Glutamatergic neuron (in vitro differentiated cells): ENCODE results near the gene DLK1. TPM values are rescaled to one million over a fixed set of nuclear protein-coding genes. Genes with fewer than 3 reads are reported as not detected.

Experiments used
- DNase-seq: peaks from one replicate; pipeline ENCODE4 v3.0.0; 2022
- H3K27ac Mint-ChIP-seq: one replicate; pipeline ENCODE4 v1.8.0; 2020; ENCODE audit warnings: mild to moderate bottlenecking, mixed read lengths, inconsistent platforms; ENCODE audit not compliant: unreplicated experiment
- H3K27me3 Mint-ChIP-seq: one replicate; pipeline ENCODE4 v1.8.0; 2020; ENCODE audit warnings: mild to moderate bottlenecking, moderate library complexity, mixed read lengths, inconsistent platforms; ENCODE audit not compliant: unreplicated experiment
- H3K36me3 Mint-ChIP-seq: one replicate; pipeline ENCODE4 v1.8.0; 2020; ENCODE audit warnings: mild to moderate bottlenecking, mixed read lengths, inconsistent platforms; ENCODE audit not compliant: unreplicated experiment
- H3K4me1 Mint-ChIP-seq: one replicate; pipeline ENCODE4 v1.8.0; 2020; ENCODE audit warnings: mild to moderate bottlenecking, low read depth, mixed read lengths, inconsistent platforms; ENCODE audit not compliant: unreplicated experiment
- H3K4me3 Mint-ChIP-seq: one replicate; pipeline ENCODE4 v1.8.0; 2020; ENCODE audit warnings: mild to moderate bottlenecking, mixed read lengths, inconsistent platforms; ENCODE audit not compliant: unreplicated experiment
- H3K9me3 Mint-ChIP-seq: one replicate; pipeline ENCODE4 v1.8.0; 2020; ENCODE audit warnings: mild to moderate bottlenecking, moderate library complexity, mixed read lengths, inconsistent platforms; ENCODE audit not compliant: unreplicated experiment
- CTCF ChIP-seq: fragments of 200-600 bp; sonication (generic); IDR thresholded peaks from one replicate; pipeline ENCODE4 v1.5.0; 2021; ENCODE audit not compliant: partially characterized antibody, unreplicated experiment
- total RNA-seq: library from RNA; stranded (reverse); fragmentation: NEBNext Ultra II Directional; extraction: Animal tissue kit (Norgen Biotek cat#: 25700); gene quantifications from one replicate; pipeline ENCODE4 v1.2.1, GENCODE V29; 2021; ENCODE audit not compliant: unreplicated experiment

DLK1 gene
- total RNA-seq, 1 donor from 2014 or later = 37.3 TPM

GRCh38 chr14:100715803-100716202 lies 10.9 kb upstream of the DLK1 start:
- Mint-ChIP-seq H3K4me3 (peak overlapping the region; percentile 1), H3K27ac (peak overlapping the region; percentile 86), H3K36me3 (peaks cover 11% of the 10 kb centered on the region), H3K9me3 (peaks cover 11% of the 10 kb centered on the region), H3K4me1 (peaks cover 53% of the 10 kb centered on the region), H3K27me3 (peaks cover 18% of the 10 kb centered on the region)
- DNase-seq = no peak
- TF ChIP-seq CTCF = no peak

- H3K4me3 Mint-ChIP-seq = no peak overlapping the region
Measured at GRCh38 chr14:100717386-100717785, 9.3 kb upstream of the DLK1 start.

DNA sequence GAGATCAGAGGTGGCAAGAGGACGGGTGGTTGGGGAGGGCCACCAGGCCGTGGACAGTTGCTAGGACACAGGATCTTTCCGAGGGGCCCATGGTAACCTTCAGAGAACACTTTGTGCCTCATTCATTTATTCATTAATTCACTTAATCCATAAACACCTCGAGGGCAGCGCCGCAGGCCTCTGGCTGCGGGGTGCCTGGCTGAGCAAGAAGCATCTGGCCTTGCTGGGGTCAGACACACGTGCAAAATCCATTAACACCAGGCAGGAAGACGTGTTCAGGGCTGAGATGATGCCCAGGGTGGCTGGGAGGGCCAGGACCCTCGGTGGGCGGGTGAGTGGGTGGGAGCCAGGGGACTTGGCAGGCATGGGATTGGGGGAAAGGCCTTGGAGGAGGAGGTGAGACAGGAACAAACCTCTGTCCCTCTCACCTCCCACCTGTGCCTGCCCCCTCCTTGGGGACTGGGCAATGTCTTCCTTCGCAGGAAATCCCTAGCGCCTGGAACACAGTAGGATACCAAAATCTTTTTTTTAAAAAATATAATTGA lies 6.6 kb upstream of the DLK1 start:
- TF ChIP-seq CTCF = no peak
- Mint-ChIP-seq H3K27ac (no peak overlapping the region), H3K36me3 (peaks cover 11% of the 10 kb centered on the region), H3K4me3 (no peak overlapping the region), H3K9me3 (peaks cover 8% of the 10 kb centered on the region), H3K4me1 (peaks cover 48% of the 10 kb centered on the region), H3K27me3 (peaks cover 12% of the 10 kb centered on the region)
- no peak for DNase-seq

More at GRCh38 chr14:100717386-100717785, 9.3 kb upstream of the DLK1 start:
- peaks cover 11% of the 10 kb centered on the region for H3K36me3 Mint-ChIP-seq
- peaks cover 11% of the 10 kb centered on the region for H3K9me3 Mint-ChIP-seq
- peaks cover 48% of the 10 kb centered on the region for H3K4me1 Mint-ChIP-seq
- no peak for TF ChIP-seq CTCF
- H3K27ac Mint-ChIP-seq = no peak overlapping the region
- no peak for DNase-seq
- H3K27me3 Mint-ChIP-seq = peaks cover 12% of the 10 kb centered on the region

GRCh38 chr14:100721568-100721967 lies 5.1 kb upstream of the DLK1 start:
- peaks cover 9% of the 10 kb centered on the region for H3K9me3 Mint-ChIP-seq
- H3K36me3 Mint-ChIP-seq = peaks cover 6% of the 10 kb centered on the region
- no peak overlapping the region for H3K27ac Mint-ChIP-seq
- no peak for TF ChIP-seq CTCF
- DNase-seq = no peak
- peaks cover 12% of the 10 kb centered on the region for H3K27me3 Mint-ChIP-seq
- H3K4me1 Mint-ChIP-seq = peaks cover 43% of the 10 kb centered on the region
- H3K4me3 Mint-ChIP-seq = no peak overlapping the region

- Mint-ChIP-seq H3K27me3 (peaks cover 13% of the 10 kb centered on the region), H3K36me3 (peaks cover 6% of the 10 kb centered on the region), H3K27ac (no peak overlapping the region), H3K4me3 (no peak overlapping the region), H3K9me3 (peaks cover 7% of the 10 kb centered on the region), H3K4me1 (peaks cover 41% of the 10 kb centered on the region)
- no peak for DNase-seq
- no peak for TF ChIP-seq CTCF
Measured at GRCh38 chr14:100722367-100722766, 4.3 kb upstream of the DLK1 start.
